D721Med (cell line): ENCODE data around the gene ISY1.

ENCODE experiments used
- DNase-seq: peaks from one replicate; pipeline ENCODE4 v3.0.0; 2011; ENCODE audit warnings: low spot score; ENCODE audit not compliant: insufficient read length
- FAIRE-seq: peaks from 2 replicates; lab custom pipeline; 2011; peaks lifted over from hg19 to GRCh38; lab: Jason Lieb, UNC
- CTCF ChIP-seq: IDR thresholded peaks from 2 replicates; pipeline ENCODE4 v1.5.1; 2012; ENCODE audit warnings: mild to moderate bottlenecking, control low read depth; ENCODE audit not compliant: insufficient read depth; ENCODE audit errors: missing control alignments

ISY1 gene

GRCh38 chr3:129121792-129122411 is 39.0 kb downstream of the ISY1 start, which contains the start of gene RAB43:
Gene RAB43, minus strand, starts transcription at chr3:129121804. Its CDS starts 315 bp downstream, at chr3:129121489.
- TF ChIP-seq CTCF = no peak
- FAIRE-seq = no peak
- DNase-seq = peak; percentile 82

- DNase-seq = no peak
- FAIRE-seq = no peak
- no peak for TF ChIP-seq CTCF
These were observed 39.7 kb downstream of the ISY1 start for GRCh38 chr3:129121016-129121791.

GRCh38 chr3:129120254-129121004 is 40.4 kb downstream of the ISY1 start:
- TF ChIP-seq CTCF = no peak
- FAIRE-seq (no peak), DNase-seq (no peak)

GRCh38 chr3:129119365-129120100 is 41.3 kb downstream of the ISY1 start:
- no peak for TF ChIP-seq CTCF
- FAIRE-seq (no peak), DNase-seq (no peak)

- FAIRE-seq (no peak), DNase-seq (no peak)
- TF ChIP-seq CTCF = no peak
These were observed 42.1 kb downstream of the ISY1 start for GRCh38 chr3:129118745-129119144.

DNA sequence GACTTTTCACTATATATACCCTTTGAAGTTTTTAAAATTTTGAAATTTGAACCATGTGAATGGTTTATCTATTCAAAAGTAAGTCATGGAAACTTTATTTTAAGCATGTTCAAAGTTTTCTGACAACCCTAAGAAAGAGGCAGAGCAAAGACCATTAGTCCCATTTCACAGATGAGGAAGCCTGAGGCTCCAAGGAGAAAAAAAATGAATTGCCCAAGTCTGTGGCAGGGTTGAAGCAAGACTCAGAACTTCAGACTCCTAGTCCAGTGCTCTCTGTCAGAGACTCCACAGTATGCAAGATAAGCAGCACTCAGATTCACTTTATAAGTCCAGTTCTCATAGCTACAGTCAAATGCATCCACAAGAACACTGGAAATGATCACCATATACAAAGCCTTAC is 43.7 kb downstream of the ISY1 start:
- no peak for TF ChIP-seq CTCF
- DNase-seq = no peak
- FAIRE-seq = no peak
